Stimulated activated CD4-positive, alpha-beta T cell treated with anti-CD3 and anti-CD28 coated beads, Interleukin-15, amount 100 ng/mL, for 48 hours (primary cell): ENCODE data around the gene ACSL1.

Source experiments
- DNase-seq, 2 donors: peaks; one replicate each; pipeline ENCODE4 v3.0.0-alpha.2; 2020; ENCODE audit warnings: low read depth in 2 of 2

The ACSL1 gene

GRCh38 chr4:184812199-184812542, 13.6 kb downstream of the ACSL1 start:
- no peak for DNase-seq

GRCh38 chr4:184811526-184812198, 14.1 kb downstream of the ACSL1 start:
- no peak for DNase-seq

- no peak for DNase-seq
These were observed 15.0 kb downstream of the ACSL1 start for GRCh38 chr4:184810720-184811119.

- DNase-seq: no peak
These were observed 17.1 kb downstream of the ACSL1 start for GRCh38 chr4:184808713-184809050.

- no peak for DNase-seq
These were observed 17.7 kb downstream of the ACSL1 start for GRCh38 chr4:184807797-184808712.

GRCh38 chr4:184807256-184807655, 18.5 kb downstream of the ACSL1 start:
- DNase-seq: no peak

GRCh38 chr4:184806711-184807110, 19.1 kb downstream of the ACSL1 start:
- no peak for DNase-seq

- DNase-seq: no peak
These were observed 19.6 kb downstream of the ACSL1 start for GRCh38 chr4:184806229-184806550.

- DNase-seq: no peak
These were observed 20.1 kb downstream of the ACSL1 start for GRCh38 chr4:184805462-184806228.

- DNase-seq: no peak
These were observed 21.1 kb downstream of the ACSL1 start for GRCh38 chr4:184804621-184805020.

- DNase-seq: no peak
These were observed 21.9 kb downstream of the ACSL1 start for GRCh38 chr4:184803874-184804273.

GRCh38 chr4:184803133-184803532, 22.6 kb downstream of the ACSL1 start:
- DNase-seq: no peak

- DNase-seq: no peak
These were observed 23.1 kb downstream of the ACSL1 start for GRCh38 chr4:184802697-184803015.

- no peak for DNase-seq
These were observed 23.7 kb downstream of the ACSL1 start for GRCh38 chr4:184801781-184802696.

- no peak for DNase-seq
These were observed 27.3 kb downstream of the ACSL1 start for GRCh38 chr4:184798504-184798903.

- DNase-seq: no peak
These were observed 28.9 kb downstream of the ACSL1 start for GRCh38 chr4:184796906-184797305.

GRCh38 chr4:184795214-184795844, 30.4 kb downstream of the ACSL1 start:
- DNase-seq: no peak

GRCh38 chr4:184794470-184794869, 31.3 kb downstream of the ACSL1 start:
- DNase-seq: no peak

- no peak for DNase-seq
These were observed 31.9 kb downstream of the ACSL1 start for GRCh38 chr4:184793735-184794355.

GRCh38 chr4:184792950-184793555, 32.7 kb downstream of the ACSL1 start:
- peak; percentile 35 to 41 for DNase-seq
